ENCODE results near the gene ZNF407.

Gene ZNF407

GRCh38 chr18:74551452-74551851, 46.2 kb upstream of the ZNF407 start:
- H3K4me3 ChIP-seq (ENCODE audit: low read length), result no peak overlapping the region
- no peaks in the 10 kb centered on the region for H3K79me2 ChIP-seq (ENCODE audit: control insufficient read depth, low read length)
- H3K27ac ChIP-seq (ENCODE audit: low read depth, low read length), result no peak overlapping the region
- no peak overlapping the region for H3K4me2 ChIP-seq (ENCODE audit: low read length)
- H4K20me1 ChIP-seq (ENCODE audit: control insufficient read depth, insufficient read depth, low read depth, low read length), result no peaks in the 10 kb centered on the region
- H3K4me1 ChIP-seq (ENCODE audit: control insufficient read depth, low read length), result no peaks in the 10 kb centered on the region
- H3K36me3 ChIP-seq (ENCODE audit: control insufficient read depth, low read length), result no peaks in the 10 kb centered on the region
- TF ChIP-seq CTCF (IDR thresholded peaks at IDR 0.05; ENCODE audit: low read depth, low read length, poor library complexity, severe bottlenecking), result no peak
- TF ChIP-seq EZH2phosphoT487 (IDR thresholded peaks at IDR 0.05; ENCODE audit: borderline replicate concordance, low read length), result no peak
- H3F3A ChIP-seq (ENCODE audit: control insufficient read depth, insufficient read depth), result no peaks in the 10 kb centered on the region
- peaks cover 8% of the 10 kb centered on the region for H3K9me3 ChIP-seq (ENCODE audit: control insufficient read depth, insufficient read depth, low read length)
- H3K9me2 ChIP-seq (replicated peaks; ENCODE audit: control insufficient read depth, low read length), result no peaks in the 10 kb centered on the region
- H3K27me3 ChIP-seq (ENCODE audit: control insufficient read depth, low read length), result no peaks in the 10 kb centered on the region

GRCh38 chr18:74551936-74552555, 45.6 kb upstream of the ZNF407 start:
- Histone ChIP-seq H3K27ac (ENCODE audit: low read depth, low read length) (no peak overlapping the region), H3K4me2 (ENCODE audit: low read length) (no peak overlapping the region), H4K20me1 (ENCODE audit: control insufficient read depth, insufficient read depth, low read depth, low read length) (no peaks in the 10 kb centered on the region), H3K79me2 (ENCODE audit: control insufficient read depth, low read length) (no peaks in the 10 kb centered on the region), H3K27me3 (ENCODE audit: control insufficient read depth, low read length) (no peaks in the 10 kb centered on the region), H3F3A (ENCODE audit: control insufficient read depth, insufficient read depth) (no peaks in the 10 kb centered on the region), H3K4me1 (ENCODE audit: control insufficient read depth, low read length) (no peaks in the 10 kb centered on the region), H3K36me3 (ENCODE audit: control insufficient read depth, low read length) (no peaks in the 10 kb centered on the region), H3K4me3 (ENCODE audit: low read length) (no peak overlapping the region), H3K9me3 (ENCODE audit: control insufficient read depth, insufficient read depth, low read length) (peaks cover 8% of the 10 kb centered on the region), H3K9me2 (replicated peaks; ENCODE audit: control insufficient read depth, low read length) (no peaks in the 10 kb centered on the region)
- TF ChIP-seq CTCF (IDR thresholded peaks at IDR 0.05; ENCODE audit: low read depth, low read length, poor library complexity, severe bottlenecking), result peak; percentile 72
- TF ChIP-seq EZH2phosphoT487 (IDR thresholded peaks at IDR 0.05; ENCODE audit: borderline replicate concordance, low read length), result no peak

GRCh38 chr18:74556126-74556525, 41.5 kb upstream of the ZNF407 start:
- H3K79me2 ChIP-seq (ENCODE audit: control insufficient read depth, low read length), result no peaks in the 10 kb centered on the region
- no peaks in the 10 kb centered on the region for H3K9me3 ChIP-seq (ENCODE audit: control insufficient read depth, insufficient read depth, low read length)
- no peak for TF ChIP-seq EZH2phosphoT487 (IDR thresholded peaks at IDR 0.05; ENCODE audit: borderline replicate concordance, low read length)
- TF ChIP-seq CTCF (IDR thresholded peaks at IDR 0.05; ENCODE audit: low read depth, low read length, poor library complexity, severe bottlenecking), result no peak
- no peak overlapping the region for H3K27ac ChIP-seq (ENCODE audit: low read depth, low read length)
- no peaks in the 10 kb centered on the region for H3F3A ChIP-seq (ENCODE audit: control insufficient read depth, insufficient read depth)
- H3K4me2 ChIP-seq (ENCODE audit: low read length), result no peak overlapping the region
- no peaks in the 10 kb centered on the region for H3K4me1 ChIP-seq (ENCODE audit: control insufficient read depth, low read length)
- no peaks in the 10 kb centered on the region for H4K20me1 ChIP-seq (ENCODE audit: control insufficient read depth, insufficient read depth, low read depth, low read length)
- no peaks in the 10 kb centered on the region for H3K27me3 ChIP-seq (ENCODE audit: control insufficient read depth, low read length)
- H3K9me2 ChIP-seq (replicated peaks; ENCODE audit: control insufficient read depth, low read length), result no peaks in the 10 kb centered on the region
- no peaks in the 10 kb centered on the region for H3K36me3 ChIP-seq (ENCODE audit: control insufficient read depth, low read length)
- no peak overlapping the region for H3K4me3 ChIP-seq (ENCODE audit: low read length)
